Sigmoid colon (tissue), 7 donors: Measurements from ENCODE around the gene MAPK1IP1L. TPM values are rescaled to one million over a fixed set of nuclear protein-coding genes. Genes with fewer than 3 reads are reported as not detected.
A peak's percentile ranks its signal among the peaks of the same experiment; 100 is the strongest.
"Not testable (repeated sequence)": the region's sequence is repeated elsewhere in the genome, so short reads cannot be mapped to it uniquely, and the experiment has no call there.

ENCODE experiments used
- DNase-seq: peaks from one replicate; pipeline ENCODE4 v3.0.0-alpha.2; 2019
- H3K27ac ChIP-seq, 4 donors: fragments of 200-600 bp; sonication (generic); one replicate each; pipeline ENCODE4 v1.5.1; 2016 to 2019; ENCODE audit warnings: mild to moderate bottlenecking in 1 of 4
- H3K27me3 ChIP-seq, 3 donors: fragments of 200-600 bp; sonication (generic); one replicate each; pipeline ENCODE4 v1.5.1; 2019; ENCODE audit warnings: mild to moderate bottlenecking in 1 of 3
- H3K36me3 ChIP-seq, 4 donors: fragments of 200-600 bp; sonication (generic); one replicate each; pipeline ENCODE4 v1.5.1; 2016 to 2019
- H3K4me1 ChIP-seq, 4 donors: fragments of 200-600 bp; sonication (generic); one replicate each; pipeline ENCODE4 v1.5.1; 2017 to 2019
- H3K4me3 ChIP-seq, 4 donors: fragments of 200-600 bp; sonication (generic); one replicate each; pipeline ENCODE4 v1.5.1; 2017 to 2019; ENCODE audit warnings: mild to moderate bottlenecking in 2 of 4, moderate library complexity in 1 of 4
- H3K9me3 ChIP-seq, 4 donors: fragments of 200-600 bp in 3 of 4; sonication (generic) in 3 of 4; one replicate each; pipeline versions ENCODE4 v1.5.1 to v1.6.1; 2013 to 2019
- EP300 ChIP-seq, 4 donors: sonication (generic); formaldehyde crosslinking; IDR thresholded peaks; one replicate each; pipeline ENCODE4 v1.6.1; 2017; ENCODE audit warnings: antibody characterized with exemption in 4 of 4
- POLR2A ChIP-seq, 2 donors: fragments of 450-650 bp; IDR thresholded peaks; one replicate each; pipeline ENCODE4 v1.6.1; 2016; ENCODE audit warnings: antibody characterized with exemption in 2 of 2, mild to moderate bottlenecking in 2 of 2, moderate library complexity in 2 of 2
- POLR2AphosphoS5 ChIP-seq, 4 donors: sonication (generic); formaldehyde crosslinking; IDR thresholded peaks; one replicate each; pipeline ENCODE4 v1.6.1; 2017; ENCODE audit warnings: antibody characterized with exemption in 4 of 4
- WGBS, 2 donors: extraction: QIAGEN DNeasy Blood & Tissue Kit; methylation state at CpG; one replicate each; pipeline ENCODE4 v1.1.7; 2013; 5-methylcytosine and 5-hydroxymethylcytosine counted together
- intact Hi-C: fragments of 100-400 bp; cut with DNase I; formaldehyde crosslinking; loops from one replicate; pipeline ENCODE4 v1.15.1; 2023
- polyA plus RNA-seq, 3 donors: library from polyadenylated mRNA; stranded (reverse); fragments of 200-250 nt; gene quantifications; one replicate each; pipeline ENCODE4 v1.2.3, GENCODE V29; 2013
- total RNA-seq, 4 donors: library from RNA; depleted of rRNA; stranded (reverse); fragments of >200 nt; gene quantifications; one replicate each; pipeline ENCODE4 v1.1.0, GENCODE V29; 2016
- TF ChIP-seq, protein P1 (sequence below), 4 experiments: fragments of 450-650 bp in 3 of 4; fragments of 200-600 bp in 1 of 4; IDR thresholded peaks; one replicate each; pipeline ENCODE4 v1.5.1; 2016 to 2019; ENCODE audit warnings: antibody characterized with exemption in 4 of 4, mild to moderate bottlenecking in 3 of 4, moderate library complexity in 2 of 4
- donor health status: healthy with polysubstance abuse.
- donor health status: Bipolar disorder and iron deficiency.
- donor health status: healthy.

The MAPK1IP1L gene
- total and polyA plus RNA-seq, 7 donors = 25.2 to 67.1 (median 40.5) TPM

DNA sequence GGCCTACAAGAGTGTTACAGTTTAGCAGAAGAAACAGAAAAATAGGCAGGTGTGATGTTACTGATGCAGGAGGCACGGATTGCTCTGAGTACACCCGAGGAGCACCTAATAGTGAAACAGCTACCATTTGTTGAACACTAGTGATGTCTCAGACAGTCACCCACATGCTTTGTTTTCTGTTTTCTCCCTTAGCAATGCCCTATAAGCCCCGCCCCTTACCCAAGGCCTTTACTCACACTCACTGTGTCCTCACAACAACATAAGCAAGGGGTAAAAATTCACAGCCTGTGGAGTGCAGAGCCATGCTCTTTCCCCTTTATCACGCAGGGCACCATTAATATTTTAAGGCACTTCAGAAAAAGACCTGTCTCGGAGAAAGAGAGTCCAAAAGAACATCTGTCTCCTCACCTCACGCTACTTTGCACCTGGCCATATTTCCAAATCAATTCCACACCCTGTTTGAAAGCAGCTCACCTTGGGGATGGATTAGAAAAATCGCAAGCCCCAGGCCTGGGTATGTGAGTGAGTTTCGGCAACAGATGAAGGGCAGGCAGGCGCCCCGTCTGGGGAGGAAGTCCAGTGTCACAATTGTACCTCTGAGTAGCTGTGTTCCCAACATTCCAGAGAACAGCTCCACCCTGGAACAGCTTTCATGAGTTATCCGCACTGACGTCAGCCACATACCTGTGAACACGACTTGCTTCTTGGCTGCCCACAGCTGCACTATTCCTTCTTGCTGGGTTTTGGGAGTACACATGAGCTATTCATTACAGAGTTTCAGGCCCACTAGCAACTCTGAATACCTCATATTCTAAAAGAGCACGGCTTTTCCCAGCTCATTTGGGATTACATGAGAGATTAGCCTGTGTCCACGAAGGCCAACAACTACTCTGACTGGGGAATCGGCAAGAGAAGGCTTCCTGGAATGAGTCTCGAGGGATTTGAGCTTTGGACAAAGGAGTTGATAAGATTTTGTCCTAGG, 26.0 kb downstream of the MAPK1IP1L start:
- DNase-seq = no peak
- Histone ChIP-seq H3K36me3 (no peaks in the 10 kb centered on the region), H3K27ac (no peak overlapping the region), H3K9me3 (no peaks in the 10 kb centered on the region), H3K4me3 (no peak overlapping the region), H3K4me1 (peaks cover 0 to 17% (median 16%) of the 10 kb centered on the region in 4 donors), H3K27me3 (no peaks in the 10 kb centered on the region)
- intact Hi-C loops = no loop called here
- 35 to 75% methylated on average over 17 of the region's 17 CpGs for WGBS, 2 donors
- no peak for TF ChIP-seq POLR2AphosphoS5 (IDR thresholded peaks at IDR 0.05)
- TF ChIP-seq, protein P1, sequence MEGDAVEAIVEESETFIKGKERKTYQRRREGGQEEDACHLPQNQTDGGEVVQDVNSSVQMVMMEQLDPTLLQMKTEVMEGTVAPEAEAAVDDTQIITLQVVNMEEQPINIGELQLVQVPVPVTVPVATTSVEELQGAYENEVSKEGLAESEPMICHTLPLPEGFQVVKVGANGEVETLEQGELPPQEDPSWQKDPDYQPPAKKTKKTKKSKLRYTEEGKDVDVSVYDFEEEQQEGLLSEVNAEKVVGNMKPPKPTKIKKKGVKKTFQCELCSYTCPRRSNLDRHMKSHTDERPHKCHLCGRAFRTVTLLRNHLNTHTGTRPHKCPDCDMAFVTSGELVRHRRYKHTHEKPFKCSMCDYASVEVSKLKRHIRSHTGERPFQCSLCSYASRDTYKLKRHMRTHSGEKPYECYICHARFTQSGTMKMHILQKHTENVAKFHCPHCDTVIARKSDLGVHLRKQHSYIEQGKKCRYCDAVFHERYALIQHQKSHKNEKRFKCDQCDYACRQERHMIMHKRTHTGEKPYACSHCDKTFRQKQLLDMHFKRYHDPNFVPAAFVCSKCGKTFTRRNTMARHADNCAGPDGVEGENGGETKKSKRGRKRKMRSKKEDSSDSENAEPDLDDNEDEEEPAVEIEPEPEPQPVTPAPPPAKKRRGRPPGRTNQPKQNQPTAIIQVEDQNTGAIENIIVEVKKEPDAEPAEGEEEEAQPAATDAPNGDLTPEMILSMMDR (IDR thresholded peaks at IDR 0.05) = no peak
- no peak for TF ChIP-seq POLR2A (IDR thresholded peaks at IDR 0.05)
- no peak for TF ChIP-seq EP300 (IDR thresholded peaks at IDR 0.05)

DNA sequence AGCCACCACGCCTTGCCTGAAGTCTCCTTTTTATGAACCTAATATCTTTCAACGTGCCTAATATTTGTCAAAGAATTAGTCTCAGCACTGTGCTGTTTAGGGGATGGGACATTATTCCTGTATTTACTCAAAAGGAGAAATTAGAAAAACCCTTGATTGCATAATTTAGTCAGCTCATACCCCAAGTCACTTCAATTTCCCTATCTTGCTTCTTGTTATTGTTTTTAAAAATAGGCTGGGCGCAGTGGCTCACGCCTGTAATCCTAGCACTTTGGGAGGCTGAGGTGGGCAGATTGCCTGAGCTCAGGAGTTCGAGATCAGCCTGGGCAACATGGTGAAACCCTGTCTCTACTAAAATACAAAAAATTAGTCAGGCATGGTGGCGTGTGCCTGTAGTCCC, 28.5 kb downstream of the MAPK1IP1L start:
- WGBS, 2 donors = 86 to 89% methylated on average over 6 of the region's 6 CpGs
- H3K4me3 ChIP-seq, H3K27me3 ChIP-seq, H3K27ac ChIP-seq, H3K4me1 ChIP-seq, H3K36me3 ChIP-seq, H3K9me3 ChIP-seq, DNase-seq, intact Hi-C loops: not testable (repeated sequence)

DNA sequence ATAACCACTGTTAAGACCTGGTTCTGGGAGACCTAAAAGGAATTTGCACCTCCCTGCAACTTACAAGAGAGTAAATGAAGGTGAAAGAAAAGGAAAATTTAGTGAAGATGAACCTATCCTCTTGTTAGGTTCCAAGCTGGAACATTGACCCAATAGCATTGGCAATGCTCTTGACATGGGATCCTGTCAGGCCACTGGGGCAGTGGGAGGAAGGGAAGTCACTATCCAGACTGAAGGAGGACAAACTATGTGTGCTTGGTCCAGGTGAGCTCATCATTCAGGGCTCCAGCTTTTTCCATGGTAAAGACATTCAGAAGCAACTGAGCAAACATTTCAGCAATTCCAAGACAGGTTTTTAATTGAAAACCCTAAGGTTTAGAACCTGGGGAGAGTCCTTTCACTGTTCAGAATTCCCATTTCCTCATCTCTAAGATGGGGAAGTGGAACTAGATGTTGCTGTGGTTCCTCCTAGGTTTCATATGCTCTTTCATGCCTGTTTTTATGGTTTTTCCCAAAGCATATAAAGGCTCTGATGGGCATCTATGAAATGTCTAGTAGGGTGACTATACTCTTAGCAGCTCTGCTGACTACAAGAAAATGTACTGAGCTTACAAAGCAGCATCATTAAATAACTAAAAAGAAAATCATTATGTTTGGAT, 33.1 kb downstream of the MAPK1IP1L start:
- Histone ChIP-seq H3K36me3 (no peaks in the 10 kb centered on the region), H3K9me3 (peaks cover 0 to 3% (median 0%) of the 10 kb centered on the region in 4 donors), H3K27ac (no peak overlapping the region), H3K4me3 (no peak overlapping the region), H3K4me1 (no peaks in the 10 kb centered on the region), H3K27me3 (no peaks in the 10 kb centered on the region)
- intact Hi-C loops = no loop called here
- TF ChIP-seq EP300 (IDR thresholded peaks at IDR 0.05) (no peak), POLR2AphosphoS5 (IDR thresholded peaks at IDR 0.05) (no peak), POLR2A (IDR thresholded peaks at IDR 0.05) (no peak)
- TF ChIP-seq, protein P1 (IDR thresholded peaks at IDR 0.05) = no peak
- no peak for DNase-seq

DNA sequence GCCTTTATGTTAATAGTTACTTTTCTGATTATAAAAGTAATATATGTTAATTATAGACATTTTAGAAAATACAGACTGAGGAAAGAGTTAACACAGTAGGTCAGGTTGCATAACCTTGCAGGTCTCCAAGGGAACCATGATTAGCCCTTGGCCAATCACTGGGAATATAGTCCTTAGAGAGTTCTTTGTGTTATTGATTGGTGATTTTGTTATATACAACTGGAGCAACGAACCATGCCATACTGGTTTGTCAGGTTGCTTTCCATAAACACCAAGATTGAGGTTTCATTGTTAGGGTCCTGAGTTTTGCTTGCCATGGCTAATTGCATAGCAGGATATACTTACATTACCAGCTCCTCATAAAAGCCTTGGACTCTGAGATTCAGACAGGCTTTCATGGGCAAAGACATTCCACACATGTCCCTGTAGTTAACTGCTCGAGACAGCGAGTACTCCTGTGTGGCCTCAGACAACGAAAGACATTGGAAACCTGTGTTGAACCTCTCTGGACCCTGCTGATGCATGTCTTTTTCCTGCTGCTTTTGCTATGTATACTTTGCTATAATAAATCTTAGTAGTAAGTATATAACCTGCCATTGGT, 33.7 kb downstream of the MAPK1IP1L start:
- TF ChIP-seq, protein P1 (IDR thresholded peaks at IDR 0.05) = no peak
- no peak for TF ChIP-seq EP300 (IDR thresholded peaks at IDR 0.05)
- no peak for TF ChIP-seq POLR2AphosphoS5 (IDR thresholded peaks at IDR 0.05)
- no peak for TF ChIP-seq POLR2A (IDR thresholded peaks at IDR 0.05)

DNA sequence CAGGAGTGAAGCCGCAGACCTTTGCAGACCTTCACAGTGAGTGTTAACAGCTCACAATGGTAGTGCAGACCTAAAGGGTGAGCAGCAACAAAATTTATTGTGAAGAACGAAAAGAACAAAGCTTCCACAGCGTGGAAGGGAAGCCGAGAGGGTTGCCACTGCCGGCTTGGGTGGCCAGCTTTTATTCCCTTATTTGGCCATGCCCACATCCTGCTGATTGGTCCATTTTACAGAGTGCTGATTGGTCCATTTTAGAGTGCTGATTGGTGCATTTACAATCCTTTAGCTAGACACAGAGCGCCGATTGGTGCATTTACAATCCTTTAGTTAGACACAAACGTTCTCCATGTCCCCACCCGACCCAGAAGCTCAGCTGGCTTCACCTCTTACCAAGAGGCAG, 35.5 kb downstream of the MAPK1IP1L start:
- Histone ChIP-seq H3K27me3 (no peaks in the 10 kb centered on the region), H3K4me1 (no peaks in the 10 kb centered on the region), H3K36me3 (no peaks in the 10 kb centered on the region), H3K27ac (no peak overlapping the region), H3K4me3 (no peak overlapping the region), H3K9me3 (peaks cover 0 to 3% (median 0%) of the 10 kb centered on the region in 4 donors)
- peak; percentile 25 for DNase-seq
- WGBS, 2 donors = 87 to 92% methylated on average over 9 of the region's 9 CpGs
- no peak for TF ChIP-seq POLR2AphosphoS5 (IDR thresholded peaks at IDR 0.05)
- TF ChIP-seq EP300 (IDR thresholded peaks at IDR 0.05) = no peak
- TF ChIP-seq, protein P1 (IDR thresholded peaks at IDR 0.05) = no peak
- TF ChIP-seq POLR2A (IDR thresholded peaks at IDR 0.05) = no peak
- intact Hi-C loops = no loop called here

More for the DNA sequence above, 33.7 kb downstream of the MAPK1IP1L start:
- Histone ChIP-seq H3K27me3 (no peaks in the 10 kb centered on the region), H3K36me3 (no peaks in the 10 kb centered on the region), H3K9me3 (peaks cover 0 to 3% (median 0%) of the 10 kb centered on the region in 4 donors), H3K4me1 (no peaks in the 10 kb centered on the region), H3K4me3 (no peak overlapping the region), H3K27ac (no peak overlapping the region)
- intact Hi-C loops = no loop called here
- 24 to 63% methylated on average over 4 of the region's 4 CpGs for WGBS, 2 donors
- DNase-seq = no peak
